Endothelial cell of umbilical vein (primary cell): Measurements from ENCODE around the gene TRAPPC11. TPM values are rescaled to one million over a fixed set of nuclear protein-coding genes. Genes with fewer than 3 reads are reported as not detected.

Source experiments
- BruUV-seq: library from RNA; stranded (reverse); fragments of 400-500 nt; replicated peaks from 2 replicates; lab custom pipeline; 2021; lab: Mats Ljungman, UMichigan
- CTCF ChIA-PET: fragments of 300-600, 350-600 bp; sonication (Branson Sonifier 250); formaldehyde crosslinking; loops from one replicate; lab custom pipeline; 2021; ENCODE audit warnings: antibody characterized with exemption, inconsistent platforms; lab: Charles Lee
- POLR2A ChIA-PET: fragments of 300-600, 350-600 bp; sonication (Branson Sonifier 250); formaldehyde crosslinking; loops from one replicate; lab custom pipeline; 2021; ENCODE audit warnings: antibody characterized with exemption, inconsistent platforms; lab: Charles Lee
- DNase-seq: peaks from one replicate; pipeline ENCODE4 v3.0.0-alpha.2; 2011; ENCODE audit warnings: low read depth, low spot score
- FAIRE-seq: peaks from 2 replicates; lab custom pipeline; 2011; peaks lifted over from hg19 to GRCh38; lab: Jason Lieb, UNC
- H2AFZ ChIP-seq: 2 replicates; pipeline ENCODE4 v1.6.0; 2012; ENCODE audit warnings: low read depth, low read length, control low read depth, inconsistent platforms
- H3K27ac ChIP-seq: 2 replicates; pipeline ENCODE4 v1.5.1; 2011; ENCODE audit warnings: low read depth, mild to moderate bottlenecking, control low read depth, low read length, moderate library complexity; ENCODE audit not compliant: insufficient read depth
- H3K27me3 ChIP-seq, 2 experiments: 2 replicates each; pipeline versions ENCODE4 v1.6.0 to v1.6.1; 2011; ENCODE audit warnings: low read length in 2 of 2, mixed read lengths in 1 of 2; ENCODE audit not compliant: control insufficient read depth in 2 of 2, insufficient read depth in 2 of 2
- H3K36me3 ChIP-seq, 2 experiments: 2 replicates in 1 of 2; 3 replicates in 1 of 2; pipeline ENCODE4 v1.5.1; 2011; ENCODE audit warnings: low read length in 2 of 2, mild to moderate bottlenecking in 1 of 2, moderate library complexity in 1 of 2; ENCODE audit not compliant: control insufficient read depth in 2 of 2, insufficient read depth in 2 of 2; ENCODE audit errors: extremely low read depth in 1 of 2
- H3K4me1 ChIP-seq: 3 replicates; pipeline ENCODE4 v1.5.1; 2011; ENCODE audit warnings: mild to moderate bottlenecking, low read length; ENCODE audit not compliant: control insufficient read depth, insufficient read depth; ENCODE audit errors: extremely low read depth
- H3K4me2 ChIP-seq: 2 replicates; pipeline ENCODE4 v1.6.1; 2011; ENCODE audit warnings: low read length, control low read depth, mixed read lengths; ENCODE audit not compliant: insufficient read depth
- H3K4me3 ChIP-seq, 3 experiments: fragments of 200-600 bp in 1 of 3; sonication (generic), shearing (Covaris generic) in 1 of 3; replicated peaks in 1 of 3; 2 replicates each; pipeline ENCODE4 v1.5.1; 2011 to 2016; ENCODE audit warnings: control low read depth in 3 of 3, low read length in 3 of 3, mild to moderate bottlenecking in 2 of 3, inconsistent platforms in 1 of 3, low read depth in 1 of 3, moderate library complexity in 1 of 3; ENCODE audit not compliant: insufficient read depth in 1 of 3
- H3K79me2 ChIP-seq: 2 replicates; pipeline ENCODE4 v1.6.0; 2012; ENCODE audit warnings: low read length, inconsistent platforms; ENCODE audit not compliant: control insufficient read depth, insufficient read depth
- H3K9ac ChIP-seq: replicated peaks from 2 replicates; pipeline ENCODE3; 2011; ENCODE audit warnings: low read length, control low read depth; ENCODE audit not compliant: insufficient read depth; ENCODE audit errors: extremely low read depth
- H3K9me1 ChIP-seq: replicated peaks from 3 replicates; pipeline ENCODE4 v1.6.0; 2011; ENCODE audit warnings: mild to moderate bottlenecking, low read length; ENCODE audit not compliant: control insufficient read depth, insufficient read depth; ENCODE audit errors: extremely low read depth
- H3K9me3 ChIP-seq: replicated peaks from 2 replicates; pipeline ENCODE4 v1.5.1; 2012; ENCODE audit warnings: low read length, inconsistent platforms; ENCODE audit not compliant: control insufficient read depth, insufficient read depth
- H4K20me1 ChIP-seq: replicated peaks from 2 replicates; pipeline ENCODE3; 2011; ENCODE audit warnings: mild to moderate bottlenecking, low read length; ENCODE audit not compliant: control insufficient read depth, insufficient read depth; ENCODE audit errors: extremely low read depth
- CTCF ChIP-seq, 2 donors: IDR thresholded peaks; 1 replicate in 1 of 2; 2 replicates in 1 of 2; pipeline ENCODE4 v1.5.1; 2011; ENCODE audit warnings: low read length in 2 of 2, mild to moderate bottlenecking in 2 of 2, moderate library complexity in 2 of 2, control low read depth in 1 of 2, inconsistent platforms in 1 of 2, low read depth in 1 of 2; ENCODE audit not compliant: insufficient read depth in 1 of 2; ENCODE audit errors: extremely low read depth in 1 of 2
- GATA2 ChIP-seq: IDR thresholded peaks from 2 replicates; pipeline ENCODE4 v1.7.0; 2011; ENCODE audit warnings: low read depth, mild to moderate bottlenecking, moderate library complexity, mixed read lengths, low read length; ENCODE audit not compliant: insufficient read length, insufficient read depth
- JUN ChIP-seq: IDR thresholded peaks from 2 replicates; pipeline ENCODE4 v1.6.1; 2011; ENCODE audit warnings: borderline replicate concordance, low read depth; ENCODE audit not compliant: insufficient read length, insufficient read depth
- MAX ChIP-seq: IDR thresholded peaks from 2 replicates; pipeline ENCODE4 v1.6.1; 2011; ENCODE audit not compliant: insufficient read depth, insufficient read length
- MYC ChIP-seq: IDR thresholded peaks from one replicate; pipeline ENCODE4 v1.6.1; 2011; ENCODE audit warnings: mild to moderate bottlenecking, low read depth, low read length
- POLR2A ChIP-seq: IDR thresholded peaks from 2 replicates; pipeline ENCODE4 v1.6.1; 2012; ENCODE audit warnings: low read depth, mild to moderate bottlenecking, control low read depth, low read length
- dilution Hi-C: fragments of 300-500 bp; cut with MboI; formaldehyde crosslinking; loops from one replicate; pipeline ENCODE4 v1.15.0; 2019; ENCODE audit warnings: low sequenced_read_pairs; ENCODE audit not compliant: extremely low pct_ligation_motif_present
- intact Hi-C: fragments of 100-400 bp; cut with micrococcal nuclease; formaldehyde crosslinking; loops from one replicate; pipeline ENCODE4 v1.10.0; 2022
- polyA plus RNA-seq, 4 experiments: library from polyadenylated mRNA; depleted of rRNA in 3 of 4; stranded (reverse) in 3 of 4; unstranded in 1 of 4; fragments of >200 nt; gene quantifications; 2 replicates each; pipeline versions ENCODE4 v1.2.1 to v1.2.3, GENCODE V29; 2011 to 2012; ENCODE audit warnings: missing spikeins in 1 of 4
- total RNA-seq: library from RNA; stranded (reverse); gene quantifications from 2 replicates; pipeline ENCODE4 v1.2.3, GENCODE V29; 2021

TRAPPC11 gene
- total and polyA plus RNA-seq, 2 donors (not counting 3 experiments of a cell fraction or from before 2014, with no cell fraction given) = 21.2 to 32.1 TPM

GRCh38 chr4:183611210-183611830 is 47.8 kb upstream of the TRAPPC11 start:
- ChIA-PET POLR2A (no interaction called here), CTCF (interaction anchor here (1.2 kb wide), 1 partner anchor 10 kb away, joined by 3 read pairs; no protein-coding TSS in a partner anchor)
- no peaks in the 10 kb centered on the region for H3K79me2 ChIP-seq
- no peaks in the 10 kb centered on the region for H3K4me1 ChIP-seq
- no peak for DNase-seq
- no peak for FAIRE-seq
- no peak overlapping the region for H3K27ac ChIP-seq
- no peaks in the 10 kb centered on the region for H3K36me3 ChIP-seq
- intact Hi-C loops (no loop called here), dilution Hi-C loops (no loop called here)
- H3K9me3 ChIP-seq = no peaks in the 10 kb centered on the region
- H3K9me1 ChIP-seq = no peaks in the 10 kb centered on the region
- no TSS peak for BruUV-seq
- H3K9ac ChIP-seq = no peak overlapping the region
- H4K20me1 ChIP-seq = no peaks in the 10 kb centered on the region
- H3K4me3 ChIP-seq = no peak overlapping the region
- no peak overlapping the region for H3K4me2 ChIP-seq
- no peak for TF ChIP-seq JUN
- TF ChIP-seq MAX = no peak
- TF ChIP-seq POLR2A = no peak
- no peak for TF ChIP-seq MYC
- TF ChIP-seq GATA2 = no peak
- TF ChIP-seq CTCF (IDR thresholded peaks at IDR 0.05; ENCODE audit: extremely low read depth in 1 of 2, insufficient read depth in 1 of 2, low read depth in 1 of 2, low read length in 2 of 2) = no peak
- H3K27me3 ChIP-seq = peaks cover 0 to 4% of the 10 kb centered on the region in 2 experiments
- H2AFZ ChIP-seq = no peak overlapping the region
